GM23338 (cell line): ENCODE data around the gene EID1. TPM values are rescaled to one million over a fixed set of nuclear protein-coding genes. Genes with fewer than 3 reads are reported as not detected.

Experiments used
- ATAC-seq: fragments of 200-7000 bp; cut with Tn5 transposase; 3 replicates; pipeline ENCODE4 v1.9.1; 2020
- DNase-seq: peaks from one replicate; pipeline ENCODE4 v3.0.0-alpha.2; 2015; ENCODE audit warnings: low spot score
- H2AFZ ChIP-seq: fragments of 200-600 bp; sonication (generic); 2 replicates; pipeline ENCODE4 v1.8.0; 2016; ENCODE audit warnings: antibody characterized with exemption, mild to moderate bottlenecking, moderate library complexity
- H3F3A ChIP-seq: fragments of 200-600 bp; sonication (generic); replicated peaks from 2 replicates; pipeline ENCODE4 v1.8.0; 2017; ENCODE audit warnings: antibody characterized with exemption, mixed run types, low read depth
- H3K27ac ChIP-seq: fragments of 200-600 bp; sonication (generic); 2 replicates; pipeline ENCODE4 v1.6.1; 2016; ENCODE audit warnings: low read depth
- H3K27me3 ChIP-seq: fragments of 200-600 bp; sonication (generic); 2 replicates; pipeline ENCODE4 v1.8.0; 2016; ENCODE audit warnings: mild to moderate bottlenecking, mixed run types, moderate library complexity; ENCODE audit not compliant: insufficient read depth
- H3K36me3 ChIP-seq: fragments of 200-600 bp; sonication (generic); 2 replicates; pipeline ENCODE4 v1.8.0; 2016; ENCODE audit warnings: mild to moderate bottlenecking; ENCODE audit not compliant: insufficient read depth
- H3K4me1 ChIP-seq: fragments of 200-600 bp; sonication (generic); 2 replicates; pipeline ENCODE4 v1.8.0; 2016; ENCODE audit warnings: mild to moderate bottlenecking, moderate library complexity; ENCODE audit not compliant: insufficient read depth
- H3K4me2 ChIP-seq: fragments of 200-600 bp; sonication (generic); 2 replicates; pipeline ENCODE4 v1.7.1; 2017; ENCODE audit warnings: mixed run types
- H3K4me3 ChIP-seq: fragments of 200-600 bp; sonication (generic); 2 replicates; pipeline ENCODE4 v1.6.1; 2016; ENCODE audit warnings: mixed run types
- H3K79me2 ChIP-seq: fragments of 200-600 bp; sonication (generic); replicated peaks from 2 replicates; pipeline ENCODE4 v1.8.0; 2017; ENCODE audit warnings: mild to moderate bottlenecking; ENCODE audit not compliant: insufficient read depth
- H3K9me2 ChIP-seq: fragments of 200-600 bp; sonication (generic); 2 replicates; pipeline ENCODE4 v1.8.0; 2017; ENCODE audit not compliant: insufficient read depth
- H4K20me1 ChIP-seq: fragments of 200-600 bp; sonication (generic); replicated peaks from 2 replicates; pipeline ENCODE4 v1.8.0; 2017; ENCODE audit warnings: mild to moderate bottlenecking; ENCODE audit not compliant: insufficient read depth
- H3K27ac Mint-ChIP-seq: 2 replicates; pipeline ENCODE4 v1.8.0; 2020; ENCODE audit warnings: inconsistent platforms, mild to moderate bottlenecking, moderate library complexity, mixed read lengths
- H3K27me3 Mint-ChIP-seq: 3 replicates; pipeline ENCODE4 v1.8.0; 2022; ENCODE audit warnings: low read depth, mild to moderate bottlenecking, moderate library complexity, mixed read lengths, inconsistent platforms; ENCODE audit not compliant: insufficient read depth, poor library complexity
- H3K36me3 Mint-ChIP-seq: 3 replicates; pipeline ENCODE4 v1.8.0; 2021; ENCODE audit warnings: low read depth, mild to moderate bottlenecking, inconsistent platforms, moderate library complexity, mixed read lengths
- H3K4me1 Mint-ChIP-seq: 3 replicates; pipeline ENCODE4 v1.8.0; 2020; ENCODE audit warnings: mild to moderate bottlenecking, inconsistent platforms, mixed read lengths
- H3K4me3 Mint-ChIP-seq: 3 replicates; pipeline ENCODE4 v1.8.0; 2021; ENCODE audit warnings: moderate library complexity, mild to moderate bottlenecking, inconsistent platforms, mixed read lengths
- H3K9me3 Mint-ChIP-seq: 3 replicates; pipeline ENCODE4 v1.8.0; 2020; ENCODE audit warnings: moderate library complexity, mild to moderate bottlenecking, inconsistent platforms, mixed read lengths
- CREB1 ChIP-seq: fragments of 250-450 bp; sonication (Bioruptor Pico); IDR thresholded peaks from 2 replicates; pipeline ENCODE4 v1.5.0; 2020; ENCODE audit warnings: low read depth, mild to moderate bottlenecking, moderate library complexity
- CTCF ChIP-seq, 2 experiments: fragments of 200-600 bp in 1 of 2; sonication (generic) in 1 of 2; conservative IDR thresholded peaks; 2 replicates each; pipeline versions ENCODE4 v1.5.1 to v1.6.1; 2016 to 2017; ENCODE audit warnings: antibody characterized with exemption in 2 of 2, low read depth in 2 of 2, mild to moderate bottlenecking in 2 of 2, moderate library complexity in 1 of 2
- ETS1 ChIP-seq: IDR thresholded peaks from 2 replicates; pipeline ENCODE4 v1.6.1; 2016; ENCODE audit warnings: antibody characterized with exemption
- EZH2 ChIP-seq: fragments of 200-600 bp; sonication (generic); IDR thresholded peaks from one replicate; pipeline ENCODE4 v1.8.0; 2017; ENCODE audit warnings: antibody characterized with exemption, mild to moderate bottlenecking, low read depth; ENCODE audit not compliant: unreplicated experiment
- EZH2phosphoT487 ChIP-seq: fragments of 200-600 bp; sonication (generic); IDR thresholded peaks from one replicate; pipeline ENCODE4 v1.8.1; 2018; ENCODE audit warnings: antibody characterized with exemption; ENCODE audit not compliant: unreplicated experiment
- JUNB ChIP-seq: IDR thresholded peaks from one replicate; pipeline ENCODE4 v1.6.1; 2016; ENCODE audit warnings: antibody characterized with exemption; ENCODE audit not compliant: unreplicated experiment
- NANOG ChIP-seq: IDR thresholded peaks from 2 replicates; pipeline ENCODE4 v1.6.1; 2016; ENCODE audit warnings: antibody characterized with exemption, borderline replicate concordance
- POLR2AphosphoS5 ChIP-seq: IDR thresholded peaks from 2 replicates; pipeline ENCODE4 v1.6.1; 2016; ENCODE audit warnings: antibody characterized with exemption, low read depth
- REST ChIP-seq: IDR thresholded peaks from one replicate; pipeline ENCODE4 v1.6.1; 2018; ENCODE audit warnings: antibody characterized with exemption; ENCODE audit not compliant: unreplicated experiment
- STAT1 ChIP-seq: IDR thresholded peaks from one replicate; pipeline ENCODE4 v1.6.1; 2016; ENCODE audit warnings: antibody characterized with exemption; ENCODE audit not compliant: unreplicated experiment
- ZNF114 ChIP-seq: fragments of 250-450 bp; sonication (Bioruptor Pico); IDR thresholded peaks from 2 replicates; pipeline ENCODE4 v1.5.0; 2020; ENCODE audit warnings: mild to moderate bottlenecking, moderate library complexity
- ZNF331 ChIP-seq: fragments of 250-450 bp; sonication (Bioruptor Pico); IDR thresholded peaks from 2 replicates; pipeline ENCODE4 v1.5.0; 2020; ENCODE audit warnings: low read depth, mild to moderate bottlenecking, moderate library complexity
- ZNF462 ChIP-seq: fragments of 250-450 bp; sonication (Bioruptor Pico); IDR thresholded peaks from 2 replicates; pipeline ENCODE4 v1.5.0; 2020; ENCODE audit warnings: mild to moderate bottlenecking, moderate library complexity
- polyA plus RNA-seq: library from polyadenylated mRNA; unstranded; fragments of >200 nt; fragmentation: Nextera tagmentation; extraction: Ambion mirVana; gene quantifications from 2 replicates; pipeline ENCODE4 v1.2.1, GENCODE V29; 2016
- total RNA-seq: library from RNA; depleted of rRNA; stranded (reverse); fragments of >200 nt; shearing (Covaris generic); gene quantifications from 2 replicates; pipeline ENCODE4 v1.2.3, GENCODE V29; 2014

The EID1 gene
- total and polyA plus RNA-seq, 2 experiments from 2014 or later = 113 to 324 TPM

- Histone ChIP-seq H3K9me2 (no peaks in the 10 kb centered on the region), H3K36me3 (no peaks in the 10 kb centered on the region), H3K79me2 (peaks cover 21% of the 10 kb centered on the region), H3K4me3 (no peak overlapping the region), H3K27me3 (no peaks in the 10 kb centered on the region), H3F3A (no peaks in the 10 kb centered on the region), H2AFZ (no peak overlapping the region), H3K27ac (no peak overlapping the region), H3K4me2 (no peak overlapping the region), H4K20me1 (no peaks in the 10 kb centered on the region), H3K4me1 (peaks cover 20% of the 10 kb centered on the region)
- Mint-ChIP-seq H3K9me3 (0 out of 3 replicates have a peak, but pooled peaks cover 2% of the 10 kb centered on the region), H3K27me3 (peaks cover 8% of the 10 kb centered on the region), H3K4me1 (peaks cover 11% of the 10 kb centered on the region), H3K36me3 (peaks cover 5% of the 10 kb centered on the region; the same call in 2 of the 3 replicates), H3K4me3 (no peak overlapping the region), H3K27ac (no peak overlapping the region)
- TF ChIP-seq JUNB (no peak), ZNF331 (CRISPR knock-in tag) (no peak), CREB1 (CRISPR knock-in tag) (no peak), EZH2phosphoT487 (no peak), POLR2AphosphoS5 (no peak), REST (no peak), ZNF114 (no peak), NANOG (no peak), ETS1 (no peak), CTCF (conservative IDR thresholded peaks at IDR 0.05; ENCODE audit: low read depth in 2 of 2) (no peak), EZH2 (no peak), ZNF462 (CRISPR knock-in tag) (no peak), STAT1 (no peak)
- no peak for ATAC-seq
- DNase-seq = no peak
Observed at GRCh38 chr15:48875241-48875960, 2.5 kb upstream of the EID1 start.
